HG02884 (cell line): Measurements from ENCODE around the gene OR2D3.
"Not testable (repeated sequence)": the region's sequence is repeated elsewhere in the genome, so short reads cannot be mapped to it uniquely, and the experiment has no call there.

Experiments used
- ATAC-seq: cut with Tn5 transposase; IDR thresholded peaks from one replicate; pipeline ENCODE4 v1.9.1; 2021; ENCODE audit warnings: mild to moderate bottlenecking, moderate library complexity; ENCODE audit not compliant: unreplicated experiment

The OR2D3 gene

DNA sequence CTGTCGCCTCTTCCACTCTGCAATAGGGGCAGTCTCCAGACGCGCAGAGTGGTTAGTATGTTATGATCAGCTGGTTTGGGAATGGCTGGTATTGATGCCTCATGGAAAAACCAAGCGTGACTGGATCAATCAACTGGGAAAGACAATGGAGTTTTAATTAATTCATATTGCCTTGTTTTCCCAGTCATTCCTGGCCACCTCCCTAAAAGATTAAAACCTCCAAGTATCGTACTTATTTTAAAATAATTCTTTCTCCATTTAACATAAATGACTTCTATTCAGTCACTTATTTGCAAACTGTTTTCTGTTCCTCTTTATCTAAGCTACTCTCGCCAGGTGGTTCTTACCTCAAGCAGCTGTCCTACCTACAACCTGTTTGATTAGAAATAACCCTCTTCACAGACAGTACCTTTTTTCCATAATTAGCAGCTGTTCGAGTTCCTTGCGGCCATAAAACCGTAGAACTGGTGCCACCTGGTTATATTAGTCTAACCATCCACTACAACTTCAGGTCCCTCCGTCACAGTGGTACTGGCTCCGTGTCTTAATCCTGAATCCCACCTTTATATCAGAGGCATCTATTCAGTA is 6.3 kb downstream of the OR2D3 start:
- peak; percentile 56 for ATAC-seq

DNA sequence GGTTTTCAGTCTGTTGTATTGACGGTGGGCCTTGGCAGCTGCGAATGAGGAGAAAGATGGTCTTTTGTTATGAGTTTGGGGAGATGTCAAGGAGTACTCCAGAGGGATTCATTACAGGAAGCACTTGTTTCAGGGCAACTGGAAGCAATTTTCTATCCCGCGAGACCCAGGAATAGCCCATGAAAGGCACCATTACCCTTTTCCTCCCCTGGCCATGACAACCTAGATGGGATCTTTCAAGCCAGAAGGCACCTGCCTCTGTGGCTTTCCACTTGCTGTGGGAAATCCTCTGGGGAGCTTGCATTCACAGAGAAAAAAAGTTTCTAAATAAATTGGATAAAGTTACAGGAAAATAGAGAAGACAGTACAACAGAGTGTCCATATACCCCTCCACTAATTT is 8.1 kb downstream of the OR2D3 start:
- no peak for ATAC-seq

- no peak for ATAC-seq
Measured at GRCh38 chr11:6931146-6931713, 10.4 kb downstream of the OR2D3 start.

- ATAC-seq = no peak
Measured at GRCh38 chr11:6932145-6932544, 11.3 kb downstream of the OR2D3 start.

GRCh38 chr11:6941970-6942369 is 21.2 kb downstream of the OR2D3 start:
- ATAC-seq = no peak

GRCh38 chr11:6943131-6943530 is 22.3 kb downstream of the OR2D3 start:
- no peak for ATAC-seq

GRCh38 chr11:6954248-6954647 is 33.4 kb downstream of the OR2D3 start:
- ATAC-seq = not testable (repeated sequence)

GRCh38 chr11:6962141-6962540 is 41.3 kb downstream of the OR2D3 start:
- ATAC-seq = peak; percentile 17

DNA sequence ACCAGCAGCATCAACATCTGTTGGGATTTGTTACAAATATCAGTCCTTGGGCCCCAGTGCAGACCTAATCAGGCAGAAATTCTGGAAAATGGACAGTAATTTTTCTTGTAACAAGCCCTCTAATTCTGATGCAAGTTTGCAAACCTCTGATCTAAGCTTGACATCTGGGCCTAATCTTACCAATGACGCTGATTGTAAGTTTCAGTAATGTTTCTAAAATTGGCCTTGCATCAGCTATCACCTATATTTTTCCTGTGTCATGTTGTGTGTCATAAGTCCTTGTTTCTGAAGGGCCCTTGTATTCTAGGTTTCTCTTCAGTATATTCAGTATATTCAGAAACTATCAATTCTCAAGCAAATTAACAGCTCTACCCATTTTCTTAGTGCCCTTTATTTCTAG is 41.9 kb downstream of the OR2D3 start:
- ATAC-seq = peak; percentile 66

DNA sequence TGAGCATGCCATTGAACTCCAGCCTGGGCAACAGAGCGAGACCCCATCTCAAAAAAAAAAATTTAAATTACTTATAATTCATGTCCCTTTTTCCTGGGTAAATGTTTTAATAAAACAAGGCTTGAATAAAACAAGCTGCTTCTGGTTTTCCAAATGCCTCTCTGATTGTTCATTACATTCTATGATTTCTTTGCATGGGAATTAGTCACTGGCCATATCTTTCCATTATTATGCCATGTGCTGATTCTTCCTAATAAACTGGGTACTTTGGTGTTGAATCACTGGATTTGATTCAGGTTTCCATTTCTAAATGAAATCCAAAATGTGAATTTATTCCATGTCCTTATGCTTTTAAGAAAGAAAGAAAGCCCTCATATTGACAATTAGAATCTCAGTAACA is 48.0 kb downstream of the OR2D3 start:
- no peak for ATAC-seq

GRCh38 chr11:6969854-6970253 is 49.1 kb downstream of the OR2D3 start:
- not testable (repeated sequence) for ATAC-seq
